ENCODE data around the gene CCDC40.

CCDC40 gene

GRCh38 chr17:80050706-80051105 is 14.3 kb downstream of the CCDC40 start:
- DNase-seq, result no peak

- DNase-seq, result no peak
These were observed 15.2 kb downstream of the CCDC40 start for GRCh38 chr17:80051681-80052080.

GRCh38 chr17:80053102-80053501 is 16.7 kb downstream of the CCDC40 start:
- DNase-seq, result no peak

GRCh38 chr17:80055597-80055996 is 19.2 kb downstream of the CCDC40 start:
- DNase-seq, result no peak

DNA sequence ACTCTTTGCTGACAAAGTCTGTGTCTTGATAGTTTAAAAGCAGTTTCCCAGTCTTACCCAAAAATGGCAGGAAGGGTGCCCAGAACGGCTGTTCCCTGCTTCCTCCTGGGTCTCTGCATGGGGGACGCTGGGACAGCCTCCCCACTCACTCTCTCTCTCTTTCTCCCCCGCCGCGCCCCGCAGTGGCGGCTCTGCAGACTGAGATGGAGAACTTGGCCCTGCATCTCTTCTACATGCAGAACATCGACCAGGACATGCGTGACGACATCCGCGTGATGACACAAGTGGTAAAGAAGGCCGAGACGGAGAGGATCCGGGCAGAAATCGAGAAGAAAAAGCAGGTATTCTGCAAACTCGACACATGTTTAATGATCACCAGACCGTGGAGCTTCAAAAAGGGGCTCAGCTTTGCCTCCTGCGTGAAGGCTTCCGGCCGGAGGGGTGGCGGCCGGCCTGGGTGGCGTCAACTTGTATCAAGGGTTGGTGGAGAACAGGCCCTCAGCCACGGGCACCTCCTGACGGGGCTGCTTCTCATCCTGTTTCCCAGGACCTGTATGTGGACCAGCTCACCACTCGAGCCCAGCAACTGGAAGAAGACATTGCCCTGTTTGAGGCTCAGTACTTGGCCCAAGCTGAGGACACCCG is 22.0 kb downstream of the CCDC40 start:
- no peak for DNase-seq

DNA sequence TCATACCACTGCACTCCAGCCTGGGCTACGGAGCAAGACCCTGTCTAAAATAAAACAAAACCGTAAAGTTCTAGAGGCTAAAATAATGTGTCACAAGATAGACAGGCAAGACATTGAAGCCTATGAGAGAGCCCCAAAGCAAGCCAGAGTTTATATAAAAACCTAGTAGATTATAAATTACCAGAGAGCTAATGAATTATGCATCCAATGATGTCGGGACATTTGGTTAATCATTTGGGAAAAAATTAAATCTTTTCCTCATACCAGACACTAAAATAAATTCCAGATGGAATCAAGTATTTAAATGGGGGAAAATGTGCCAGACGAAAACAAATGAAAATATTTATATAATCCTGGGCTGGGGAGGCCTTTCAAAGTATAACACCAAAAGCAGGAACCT is 24.2 kb downstream of the CCDC40 start:
- no peak for DNase-seq

DNA sequence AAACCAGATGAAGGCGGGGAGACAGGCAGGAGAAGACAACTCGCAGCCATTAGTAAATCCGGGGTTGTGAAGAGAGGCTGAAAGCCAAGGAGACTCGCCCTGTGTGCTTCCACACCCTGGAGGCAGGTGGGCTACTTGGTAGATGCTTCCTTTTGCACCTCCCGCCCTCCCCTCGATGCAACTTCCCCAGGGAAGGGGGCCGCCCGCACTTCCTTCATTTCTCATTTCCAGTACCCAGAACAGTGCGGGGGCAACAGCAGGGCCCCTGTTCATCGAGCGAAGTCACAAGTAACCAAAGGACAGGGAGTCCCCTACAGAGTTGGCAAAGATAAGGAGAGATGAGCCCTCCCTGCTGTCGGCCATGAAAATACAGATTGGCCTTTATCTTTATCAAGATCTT is 25.0 kb downstream of the CCDC40 start:
- DNase-seq, result no peak

- peak; percentile 26 for DNase-seq
These were observed 27.6 kb downstream of the CCDC40 start for GRCh38 chr17:80063830-80064585.

DNA sequence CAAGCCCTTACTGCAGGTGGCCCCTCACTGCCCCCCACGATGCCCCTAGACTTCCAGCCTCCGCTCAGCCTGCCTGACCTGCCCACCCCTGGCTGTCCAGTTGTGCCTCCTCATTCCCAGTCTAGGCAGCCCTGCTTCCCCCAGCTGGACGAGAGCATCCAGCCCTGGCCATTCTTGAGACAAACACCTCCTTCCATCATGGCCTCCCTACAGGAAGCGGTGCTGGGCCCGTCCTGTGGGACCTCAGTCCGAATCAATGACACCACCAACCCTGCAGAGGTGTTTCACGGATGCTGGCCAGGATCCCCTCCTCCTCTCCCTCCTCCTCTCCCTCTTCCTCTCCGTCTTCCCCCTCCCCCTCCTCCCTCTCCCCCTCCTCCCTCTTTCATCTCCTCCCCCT is 28.3 kb downstream of the CCDC40 start:
- DNase-seq, result no peak

DNA sequence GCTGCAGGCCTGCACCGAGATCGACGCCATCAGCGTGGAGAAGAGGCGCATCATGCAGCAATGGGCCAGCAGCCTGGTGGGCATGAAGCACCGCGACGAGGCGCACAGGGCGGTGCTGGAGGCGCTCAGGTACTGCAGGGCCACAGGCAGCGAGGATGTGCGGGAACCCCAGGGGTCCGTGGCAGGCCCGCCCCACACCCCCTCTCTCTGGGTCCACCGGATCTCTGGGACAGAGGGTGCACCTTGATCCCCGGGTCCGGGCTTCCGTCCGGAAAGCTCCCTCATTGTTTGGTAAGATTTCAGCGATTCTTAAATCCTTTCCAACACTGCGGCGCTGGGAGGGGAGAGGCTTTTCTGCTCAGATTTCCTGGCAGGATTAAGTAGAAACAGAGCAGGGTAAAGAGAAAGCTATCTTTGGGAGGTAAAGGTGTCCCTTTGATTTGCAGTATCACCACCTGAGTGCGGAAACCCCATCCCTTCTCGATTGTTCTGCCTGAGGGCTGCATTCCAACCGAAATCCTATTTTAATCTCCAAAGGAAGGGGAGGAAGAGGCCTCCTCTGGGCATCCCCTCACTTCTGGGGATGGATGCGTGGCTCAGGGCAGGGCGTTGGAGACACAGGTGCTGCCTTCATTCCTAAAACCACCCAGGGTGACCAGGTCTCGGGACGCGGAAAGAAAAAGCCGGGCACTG is 29.2 kb downstream of the CCDC40 start:
- no peak for DNase-seq

DNA sequence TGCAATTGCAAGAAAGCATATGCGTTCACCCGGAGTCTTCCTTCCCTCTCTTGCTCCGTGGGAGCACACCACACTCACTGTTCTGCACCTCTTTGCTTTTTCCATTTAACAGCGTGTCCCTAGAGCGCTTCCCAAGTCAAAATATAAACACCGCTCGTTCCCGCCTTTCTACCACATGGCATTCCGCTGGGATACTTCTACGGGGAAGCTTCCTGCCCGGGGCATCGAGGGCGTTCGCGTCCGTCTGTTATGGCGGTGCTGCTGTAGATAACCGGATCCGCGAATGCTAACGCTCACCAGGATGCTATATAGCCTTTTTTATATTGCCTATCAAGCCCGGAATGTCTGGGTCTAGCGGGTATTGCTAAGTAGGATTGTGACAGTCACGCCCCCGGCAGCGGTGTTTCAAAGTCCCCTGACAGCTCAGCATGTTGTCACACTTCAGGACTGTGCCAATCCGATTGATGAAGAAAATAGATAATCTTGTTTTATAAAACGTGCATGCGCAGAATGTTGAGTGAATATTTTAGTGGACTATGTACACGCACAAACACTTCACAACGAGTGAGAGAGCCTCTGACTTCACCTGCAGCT is 31.0 kb downstream of the CCDC40 start:
- DNase-seq, result no peak

- no peak for DNase-seq
These were observed 32.1 kb downstream of the CCDC40 start for GRCh38 chr17:80068301-80069222.

GRCh38 chr17:80070375-80071115 is 34.1 kb downstream of the CCDC40 start:
- no peak for DNase-seq

DNA sequence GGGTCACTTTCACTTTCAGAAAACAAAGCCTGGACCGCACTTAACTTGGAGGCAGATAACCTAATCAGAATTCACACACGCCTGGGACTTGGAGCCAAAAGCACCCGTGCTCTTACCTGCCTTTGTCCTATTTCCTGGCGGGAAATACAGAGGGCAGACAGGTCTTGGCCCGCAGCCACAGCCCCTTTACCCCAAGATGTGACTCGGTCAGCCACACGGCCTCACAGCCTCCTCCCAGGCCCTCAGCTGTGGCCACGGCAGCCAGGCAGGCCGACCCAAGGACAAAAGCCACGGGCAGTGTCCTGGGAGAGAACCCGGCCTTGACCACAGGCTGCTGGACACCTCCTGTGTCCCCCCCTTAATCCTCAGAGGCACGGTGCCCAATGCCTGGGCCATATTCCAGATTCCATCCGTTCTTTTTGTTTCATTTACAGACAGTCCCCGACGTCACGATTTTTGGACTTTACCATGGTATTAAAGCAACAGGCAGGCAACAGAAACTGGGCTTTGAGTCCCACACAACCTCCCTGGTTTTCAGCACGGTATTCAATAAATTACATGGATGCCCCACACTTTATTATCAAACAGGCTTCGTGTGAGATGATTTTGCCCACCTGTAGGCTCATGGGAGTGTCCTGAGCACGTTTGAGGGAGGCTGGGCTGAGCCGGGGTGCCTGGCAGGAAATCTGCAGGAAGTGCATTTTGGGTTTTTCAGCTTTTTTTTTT is 34.8 kb downstream of the CCDC40 start:
- DNase-seq, result no peak

GRCh38 chr17:80072410-80072809 is 36.0 kb downstream of the CCDC40 start:
- no peak for DNase-seq

- DNase-seq, result no peak
These were observed 43.6 kb downstream of the CCDC40 start for GRCh38 chr17:80080081-80080480.

DNA sequence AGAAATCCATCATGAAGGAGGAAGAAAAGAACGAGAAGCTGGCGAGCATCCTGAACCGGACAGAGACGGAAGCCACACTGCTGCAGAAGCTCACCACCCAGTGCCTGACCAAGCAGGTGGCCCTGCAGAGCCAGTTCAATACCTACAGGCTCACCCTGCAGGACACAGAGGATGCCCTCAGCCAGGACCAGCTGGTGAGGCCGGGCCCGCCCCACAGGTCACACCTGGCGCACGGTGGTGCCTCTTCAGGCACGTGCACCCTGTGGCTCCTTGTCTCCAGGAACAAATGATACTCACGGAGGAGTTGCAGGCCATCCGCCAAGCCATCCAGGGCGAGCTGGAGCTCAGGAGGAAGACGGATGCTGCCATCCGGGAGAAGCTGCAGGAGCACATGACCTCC is 45.2 kb downstream of the CCDC40 start:
- DNase-seq, result no peak

GRCh38 chr17:80082403-80083135 is 46.1 kb downstream of the CCDC40 start:
- DNase-seq, result peak; percentile 87

GRCh38 chr17:80083136-80083661 is 46.8 kb downstream of the CCDC40 start:
- no peak for DNase-seq

GRCh38 chr17:80084773-80085172 is 48.3 kb downstream of the CCDC40 start:
- no peak for DNase-seq

Measured in hematopoietic multipotent progenitor cell treated with erythropoietin and hydrocortisone succinate and interleukin-3 and kit ligand, for 6 days (in vitro differentiated cells).